ENCODE data around the gene SAP25. TPM values are rescaled to one million over a fixed set of nuclear protein-coding genes. Genes with fewer than 3 reads are reported as not detected.

SAP25 gene
- total and polyA plus RNA-seq, 7 donors, result 0.71 to 7.2 (median 2.2) TPM; not detected in 3

Small RNAs within 50 kb of the gene (small RNA-seq; reads per million reads assigned to genes)
- gene RN7SL416P (0 reads per million in 3 donors), gene SAP25 (0 reads per million in 3 donors)

Other genes with a start within 250 kb of the SAP25 start
- 10 to 100 TPM; 25.3 to 56.2 (median 44.4) TPM for gene PILRB, start 215.8 kb downstream of the SAP25 start, total RNA-seq
- 10 to 100 TPM in 1 of 3 donors, 1 to 10 TPM in 2; 4.9 to 65.6 (median 7.2) TPM for gene PILRB, start 215.8 kb downstream of the SAP25 start, polyA plus RNA-seq
- 10 to 100 TPM in 1 of 4 donors, 1 to 10 TPM in 3; 5.0 to 10.0 (median 5.9) TPM for gene PILRA, start 200.4 kb downstream of the SAP25 start, total RNA-seq
- 1 to 10 TPM; 5.4 to 6.9 (median 5.5) TPM for gene PILRA, start 200.4 kb downstream of the SAP25 start, polyA plus RNA-seq
- gene ZCWPW1, start 145.2 kb downstream of the SAP25 start, total RNA-seq, result 1 to 10 TPM; 3.8 to 9.4 (median 6.2) TPM
- gene ZCWPW1, start 145.2 kb downstream of the SAP25 start, polyA plus RNA-seq, result 1 to 10 TPM; 1.2 to 6.2 (median 5.4) TPM
- 10 to 100 TPM; 20.0 to 29.7 (median 25.5) TPM for gene MEPCE, start 144.1 kb downstream of the SAP25 start, total RNA-seq
- gene MEPCE, start 144.1 kb downstream of the SAP25 start, polyA plus RNA-seq, result 10 to 100 TPM; 18.0 to 32.1 (median 19.7) TPM
- gene PPP1R35, start 137.4 kb downstream of the SAP25 start, total RNA-seq, result 10 to 100 TPM; 17.4 to 42.6 (median 35.2) TPM
- 10 to 100 TPM; 28.2 to 45.5 (median 31.4) TPM for gene PPP1R35, start 137.4 kb downstream of the SAP25 start, polyA plus RNA-seq
- gene SPACDR, start 109.6 kb downstream of the SAP25 start, total RNA-seq, result under 1 TPM in 1 of 4 donors, not detected in 3; 0.95 TPM
- under 1 TPM in 1 of 3 donors, not detected in 2; 0.63 TPM for gene SPACDR, start 109.6 kb downstream of the SAP25 start, polyA plus RNA-seq
- gene TSC22D4, start 94.7 kb downstream of the SAP25 start, total RNA-seq, result 10 to 100 TPM; 24.4 to 31.6 (median 28.5) TPM
- gene TSC22D4, start 94.7 kb downstream of the SAP25 start, polyA plus RNA-seq, result 10 to 100 TPM; 46.8 to 53.5 (median 51.1) TPM
- 1 to 10 TPM; 1.1 to 1.5 (median 1.4) TPM for gene NYAP1, start 90.0 kb downstream of the SAP25 start, total RNA-seq
- 1 to 10 TPM in 1 of 3 donors, under 1 TPM in 1, not detected in 1; 0.23 to 1.6 TPM for gene NYAP1, start 90.0 kb downstream of the SAP25 start, polyA plus RNA-seq
- 10 to 100 TPM; 17.5 to 32.7 (median 20.2) TPM for gene AGFG2, start 34.7 kb downstream of the SAP25 start, total RNA-seq
- gene AGFG2, start 34.7 kb downstream of the SAP25 start, polyA plus RNA-seq, result 10 to 100 TPM; 28.8 to 33.0 (median 30.7) TPM
- gene LRCH4, start 12.2 kb upstream of the SAP25 start, total RNA-seq, result 10 to 100 TPM; 28.9 to 74.5 (median 42.9) TPM
- 10 to 100 TPM; 28.2 to 92.3 (median 40.7) TPM for gene LRCH4, start 12.2 kb upstream of the SAP25 start, polyA plus RNA-seq
- 1 to 10 TPM in 1 of 4 donors, under 1 TPM in 2, not detected in 1; 0.27 to 2.8 (median 0.71) TPM for gene FBXO24, start 12.4 kb upstream of the SAP25 start, total RNA-seq
- 1 to 10 TPM in 1 of 3 donors, under 1 TPM in 2; 0.46 to 1.2 (median 0.95) TPM for gene FBXO24, start 12.4 kb upstream of the SAP25 start, polyA plus RNA-seq
- 10 to 100 TPM; 14.3 to 76.4 (median 21.4) TPM for gene PCOLCE, start 28.5 kb upstream of the SAP25 start, total RNA-seq
- gene PCOLCE, start 28.5 kb upstream of the SAP25 start, polyA plus RNA-seq, result 10 to 100 TPM in 2 of 3 donors, 1 to 10 TPM in 1; 2.3 to 36.7 (median 10.8) TPM
- 10 to 100 TPM in 3 of 4 donors, 1 to 10 TPM in 1; 8.0 to 16.4 (median 12.0) TPM for gene MOSPD3, start 38.6 kb upstream of the SAP25 start, total RNA-seq
- 10 to 100 TPM; 18.0 to 19.2 (median 18.7) TPM for gene MOSPD3, start 38.6 kb upstream of the SAP25 start, polyA plus RNA-seq
- gene TFR2, start 67.7 kb upstream of the SAP25 start, total RNA-seq, result under 1 TPM in 1 of 4 donors, not detected in 3; 0.71 TPM
- 1 to 10 TPM in 1 of 3 donors, not detected in 2; 2.2 TPM for gene TFR2, start 67.7 kb upstream of the SAP25 start, polyA plus RNA-seq
- under 1 TPM in 2 of 4 donors, not detected in 2; 0.68 to 0.71 TPM for gene ACTL6B, start 82.5 kb upstream of the SAP25 start, total RNA-seq
- under 1 TPM in 1 of 3 donors, not detected in 2; 0.58 TPM for gene ACTL6B, start 82.5 kb upstream of the SAP25 start, polyA plus RNA-seq
- gene GNB2, start 99.8 kb upstream of the SAP25 start, total RNA-seq, result 100 to 1,000 TPM; 133 to 199 (median 163) TPM
- gene GNB2, start 99.8 kb upstream of the SAP25 start, polyA plus RNA-seq, result 100 to 1,000 TPM; 230 to 286 (median 236) TPM
- 10 to 100 TPM; 24.8 to 47.1 (median 26.6) TPM for gene GIGYF1, start 120.3 kb upstream of the SAP25 start, total RNA-seq
- gene GIGYF1, start 120.3 kb upstream of the SAP25 start, polyA plus RNA-seq, result 10 to 100 TPM in 1 of 3 donors, 1 to 10 TPM in 2; 3.5 to 27.9 (median 4.8) TPM
- 10 to 100 TPM; 20.5 to 39.5 (median 31.7) TPM for gene POP7, start 132.2 kb upstream of the SAP25 start, total RNA-seq
- gene POP7, start 132.2 kb upstream of the SAP25 start, polyA plus RNA-seq, result 10 to 100 TPM; 43.5 to 46.2 (median 44.4) TPM
- not detected for gene EPO, start 146.6 kb upstream of the SAP25 start, total RNA-seq
- gene EPO, start 146.6 kb upstream of the SAP25 start, polyA plus RNA-seq, result not detected
- not detected for gene ZAN, start 159.7 kb upstream of the SAP25 start, total RNA-seq
- not detected for gene ZAN, start 159.7 kb upstream of the SAP25 start, polyA plus RNA-seq

Measured in sigmoid colon (tissue), 7 donors.